GM12878 (cell line): ENCODE data around the gene CHD6. TPM values are rescaled to one million over a fixed set of nuclear protein-coding genes. Genes with fewer than 3 reads are reported as not detected.

Source experiments
- BMI1 ChIP-seq: fragments of 450-650 bp; IDR thresholded peaks from 2 replicates; pipeline ENCODE4 v1.6.1; 2016; ENCODE audit warnings: mild to moderate bottlenecking, moderate library complexity, borderline replicate concordance
- IKZF2 ChIP-seq, 2 experiments: fragments of 450-650 bp; IDR thresholded peaks; 2 replicates each; pipeline ENCODE4 v1.6.1; 2017; ENCODE audit warnings: mild to moderate bottlenecking in 2 of 2, moderate library complexity in 2 of 2
- MTA3 ChIP-seq: IDR thresholded peaks from 2 replicates; pipeline ENCODE4 v1.6.1; 2012; ENCODE audit warnings: low read length, inconsistent platforms, borderline replicate concordance
- MYB ChIP-seq: fragments of 150-350 bp; IDR thresholded peaks from 2 replicates; pipeline ENCODE4 v1.6.1; 2014; ENCODE audit warnings: mild to moderate bottlenecking, low read depth, low read length, borderline replicate concordance
- NFXL1 ChIP-seq: fragments of 450-650 bp; IDR thresholded peaks from 2 replicates; pipeline ENCODE4 v1.6.1; 2017; ENCODE audit warnings: antibody characterized with exemption, mild to moderate bottlenecking, borderline replicate concordance
- RB1 ChIP-seq: fragments of 450-650 bp; formaldehyde crosslinking; IDR thresholded peaks from 2 replicates; pipeline ENCODE4 v1.6.1; 2017; ENCODE audit warnings: mild to moderate bottlenecking, borderline replicate concordance
- SMARCA5 ChIP-seq: fragments of 450-650 bp; IDR thresholded peaks from 2 replicates; pipeline ENCODE4 v1.6.1; 2017; ENCODE audit warnings: mild to moderate bottlenecking
- ZBTB4 ChIP-seq: fragments of 450-650 bp; formaldehyde crosslinking; IDR thresholded peaks from 2 replicates; pipeline ENCODE4 v1.4.0; 2022; ENCODE audit warnings: mild to moderate bottlenecking, moderate library complexity
- ZNF622 ChIP-seq: fragments of 450-650 bp; IDR thresholded peaks from 2 replicates; pipeline ENCODE4 v1.6.1; 2017; ENCODE audit warnings: mild to moderate bottlenecking, inconsistent platforms
- ZNF687 ChIP-seq: fragments of 450-650 bp; IDR thresholded peaks from 2 replicates; pipeline ENCODE4 v1.6.1; 2017; ENCODE audit warnings: mild to moderate bottlenecking, moderate library complexity
- polyA plus RNA-seq, 11 experiments: library from polyadenylated mRNA; depleted of rRNA in 4 of 11; unstranded in 6 of 11; stranded (reverse) in 5 of 11; fragments of >200 nt; fragmentation: Nextera tagmentation in 4 of 11; fragmentation: Illumina TruSeq in 1 of 11; extraction: Ambion mirVana in 4 of 11; extraction: Trizol in 1 of 11; gene quantifications; 1 replicate in 1 of 11; 2 replicates in 10 of 11; pipeline versions ENCODE4 v1.2.1 to v1.2.3, GENCODE V29; 2011 to 2016; ENCODE audit warnings: inconsistent platforms in 2 of 11, missing spikeins in 2 of 11, low read depth in 1 of 11
- total RNA-seq, 4 experiments: library from RNA; depleted of rRNA in 3 of 4; stranded (reverse); fragments of >200 nt in 3 of 4; fragmentation: Illumina TruSeq in 1 of 4; extraction: Trizol in 1 of 4; gene quantifications; 2 replicates each; pipeline versions ENCODE4 v1.2.1 to v1.2.3, GENCODE V29; 2013 to 2021

The CHD6 gene
- total and polyA plus RNA-seq, 10 of the 15 experiments (the other 5 are each of a cell fraction or from before 2014, with no cell fraction given): 4.3 to 25.5 (median 17.1) TPM

DNA sequence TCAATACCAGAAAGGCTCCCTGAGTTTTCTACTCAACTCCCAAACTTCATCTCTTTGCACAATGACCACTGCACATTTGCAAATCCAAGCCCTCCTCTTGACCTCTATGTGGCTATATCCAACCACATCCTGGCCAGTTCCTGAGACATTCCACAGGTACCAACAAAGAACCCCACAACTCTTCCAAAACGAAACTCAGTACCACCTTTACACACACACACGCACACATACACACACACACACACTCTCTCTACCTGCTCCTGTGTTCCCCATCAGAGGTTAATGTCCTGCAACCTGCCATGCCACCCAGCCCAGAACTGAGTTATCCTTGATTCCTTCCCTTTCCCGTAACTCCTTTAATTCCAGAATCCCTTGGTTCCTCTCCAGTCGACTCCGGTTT, 58.5 kb downstream of the CHD6 start (continued):
- TF ChIP-seq ZBTB4 (CRISPR knock-in tag) (no peak), IKZF2 (IDR thresholded peaks at IDR 0.05) (no peak), ZNF687 (no peak), ZNF622 (no peak), BMI1 (no peak), NFXL1 (no peak), MTA3 (no peak), MYB (no peak), SMARCA5 (no peak), RB1 (no peak)
